Measurements from ENCODE around the gene PLCD1. TPM values are rescaled to one million over a fixed set of nuclear protein-coding genes. Genes with fewer than 3 reads are reported as not detected.
"Not testable (repeated sequence)": the region's sequence is repeated elsewhere in the genome, so short reads cannot be mapped to it uniquely, and the experiment has no call there.

PLCD1 gene
- polyA plus RNA-seq, 1 donor: 10.8 TPM

- DNase-seq (ENCODE audit: low read depth): no peak
These were observed 29.1 kb downstream of the PLCD1 start for GRCh38 chr3:38000242-38000916.

GRCh38 chr3:37999836-38000235 lies 29.6 kb downstream of the PLCD1 start:
- no peak for DNase-seq (ENCODE audit: low read depth)

- no peak for DNase-seq (ENCODE audit: low read depth)
These were observed 31.6 kb downstream of the PLCD1 start for GRCh38 chr3:37997791-37998370.

GRCh38 chr3:37997342-37997741 lies 32.1 kb downstream of the PLCD1 start:
- no peak for DNase-seq (ENCODE audit: low read depth)

GRCh38 chr3:37996785-37997301 lies 32.6 kb downstream of the PLCD1 start:
- DNase-seq (ENCODE audit: low read depth): peak; percentile 49

GRCh38 chr3:37995652-37996641 lies 33.5 kb downstream of the PLCD1 start:
- no peak for DNase-seq (ENCODE audit: low read depth)

- DNase-seq (ENCODE audit: low read depth): no peak
These were observed 34.8 kb downstream of the PLCD1 start for GRCh38 chr3:37994639-37994972.

- no peak for DNase-seq (ENCODE audit: low read depth)
These were observed 35.4 kb downstream of the PLCD1 start for GRCh38 chr3:37993820-37994638.

GRCh38 chr3:37993460-37993819 lies 36.0 kb downstream of the PLCD1 start:
- no peak for DNase-seq (ENCODE audit: low read depth)

- DNase-seq (ENCODE audit: low read depth): no peak
These were observed 36.4 kb downstream of the PLCD1 start for GRCh38 chr3:37993067-37993455.

- no peak for DNase-seq (ENCODE audit: low read depth)
These were observed 37.0 kb downstream of the PLCD1 start for GRCh38 chr3:37992271-37993066.

GRCh38 chr3:37991823-37992222 lies 37.6 kb downstream of the PLCD1 start:
- DNase-seq (ENCODE audit: low read depth): no peak

GRCh38 chr3:37991109-37991508 lies 38.3 kb downstream of the PLCD1 start:
- no peak for DNase-seq (ENCODE audit: low read depth)

GRCh38 chr3:37990527-37990926 lies 38.9 kb downstream of the PLCD1 start, which contains the start of gene VILL:
TSS of gene VILL (plus strand) at chr3:37990786. CDS start at chr3:37993673, 2,887 bp downstream.
- DNase-seq (ENCODE audit: low read depth): no peak

- DNase-seq (ENCODE audit: low read depth): no peak
These were observed 39.5 kb downstream of the PLCD1 start for GRCh38 chr3:37989821-37990480.

GRCh38 chr3:37988931-37989525 lies 40.4 kb downstream of the PLCD1 start:
- DNase-seq (ENCODE audit: low read depth): no peak

GRCh38 chr3:37988376-37988775 lies 41.1 kb downstream of the PLCD1 start:
- DNase-seq (ENCODE audit: low read depth): not testable (repeated sequence)

GRCh38 chr3:37987751-37988179 lies 41.7 kb downstream of the PLCD1 start:
- no peak for DNase-seq (ENCODE audit: low read depth)

GRCh38 chr3:37987315-37987697 lies 42.1 kb downstream of the PLCD1 start:
- no peak for DNase-seq (ENCODE audit: low read depth)

All from forelimb muscle (tissue), 1 donor.